Right lobe of liver (tissue), 4 donors: ENCODE results near the gene ACSF3.

ENCODE experiments used
- CTCF ChIP-seq, 4 donors: fragments of 200-600 bp in 3 of 4; fragments of 450-650 bp in 1 of 4; IDR thresholded peaks; one replicate each; pipeline versions ENCODE4 v1.5.1 to v1.8.0; 2016 to 2022; ENCODE audit warnings: antibody characterized with exemption in 4 of 4, mild to moderate bottlenecking in 2 of 4
- POLR2A ChIP-seq: fragments of 450-650 bp; IDR thresholded peaks from one replicate; pipeline ENCODE4 v1.6.1; 2017; ENCODE audit warnings: antibody characterized with exemption, mild to moderate bottlenecking
- donor health status: DM: no; HTN: no; CAD: no.
- donor health status: DM: no; HTN: no; CAD: no.
- donor health status: DM: no; HTN: yes; CAD: no.

GRCh38 chr16:89110641-89111040, 17.0 kb downstream of the ACSF3 start:
- no peak for TF ChIP-seq CTCF (IDR thresholded peaks at IDR 0.05)
- no peak for TF ChIP-seq POLR2A
